HG02970 (cell line): ENCODE results near the gene NXPH1.

ENCODE experiments used
- ATAC-seq: cut with Tn5 transposase; IDR thresholded peaks from one replicate; pipeline ENCODE4 v1.9.1; 2021; ENCODE audit warnings: mild to moderate bottlenecking, moderate library complexity, moderate number of reproducible peaks; ENCODE audit not compliant: unreplicated experiment, low FRiP score

NXPH1 gene

GRCh38 chr7:8433477-8434289 is at the start of gene NXPH1:
TSS of gene NXPH1 (plus strand) at chr7:8433609.
- ATAC-seq = no peak

- ATAC-seq = no peak
Measured at GRCh38 chr7:8384901-8385300, 48.5 kb upstream of the NXPH1 start.

DNA sequence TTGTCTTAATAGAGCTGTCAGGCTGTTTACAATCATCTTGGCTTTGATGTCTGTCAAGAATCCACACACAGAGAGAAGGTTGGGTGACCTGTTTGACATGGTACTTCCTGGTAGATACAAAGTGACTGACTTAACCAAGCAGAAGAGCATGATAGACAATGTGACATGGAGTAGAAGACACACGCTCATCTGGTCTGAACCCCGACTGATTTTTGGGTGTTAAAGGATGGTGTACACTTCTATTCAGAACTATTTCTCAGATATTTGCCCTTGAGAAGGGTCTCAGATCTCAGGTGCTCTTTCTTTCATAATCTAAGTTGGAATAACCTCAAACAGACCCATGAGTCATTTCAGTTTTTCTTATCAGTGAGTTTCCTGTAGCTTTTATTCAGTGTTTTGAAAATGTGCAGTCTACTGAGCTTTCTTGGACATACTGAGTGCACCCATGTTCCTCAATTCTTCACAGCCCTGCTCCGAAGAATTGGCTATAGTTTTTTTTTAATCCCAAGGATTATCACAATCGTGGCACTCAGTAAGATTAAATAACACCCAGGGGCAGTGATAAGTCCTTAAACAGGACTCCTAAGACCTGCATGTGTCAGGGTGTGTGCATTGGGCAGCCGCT is 46.4 kb upstream of the NXPH1 start:
- peak; percentile 60 for ATAC-seq

GRCh38 chr7:8387551-8388256 is 45.7 kb upstream of the NXPH1 start:
- ATAC-seq = peak; percentile 38

- no peak for ATAC-seq
Measured at GRCh38 chr7:8388257-8388625, 45.2 kb upstream of the NXPH1 start.

- no peak for ATAC-seq
Measured at GRCh38 chr7:8389593-8390261, 43.7 kb upstream of the NXPH1 start.

GRCh38 chr7:8390262-8390626 is 43.2 kb upstream of the NXPH1 start:
- no peak for ATAC-seq

DNA sequence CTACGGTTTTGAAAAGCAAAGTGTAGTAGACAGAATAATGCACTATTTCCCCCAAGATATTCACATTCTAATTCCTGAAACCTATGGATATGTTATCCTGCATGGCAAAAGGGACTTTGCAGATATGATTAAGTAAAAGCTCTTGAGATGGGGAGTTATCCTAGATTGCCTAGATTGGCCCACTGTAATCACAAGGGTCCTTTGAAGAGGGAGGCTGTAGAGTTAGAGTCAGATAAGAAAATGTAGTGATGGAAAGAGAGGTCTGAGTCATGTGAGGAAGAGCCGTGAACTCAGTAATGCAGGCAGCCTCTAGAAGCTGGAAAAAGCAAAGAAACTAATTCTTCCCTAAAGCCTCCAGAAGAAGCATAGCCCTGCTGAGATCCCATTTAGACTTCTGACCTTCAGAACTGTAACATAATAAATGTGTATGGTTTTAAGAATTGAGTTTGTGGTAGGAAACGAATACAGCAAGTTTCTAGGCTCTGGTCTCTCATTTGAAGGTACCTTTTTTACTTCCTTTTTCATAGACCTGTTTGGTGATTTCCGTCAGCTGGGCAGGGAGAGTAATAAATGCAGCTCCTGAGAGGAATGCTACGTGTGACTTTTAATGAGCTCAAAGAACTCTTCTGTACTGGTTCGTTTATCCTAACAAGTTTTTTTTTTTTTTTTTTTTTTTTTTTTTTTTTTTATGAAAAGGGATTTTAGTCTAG is 41.9 kb upstream of the NXPH1 start:
- no peak for ATAC-seq

- no peak for ATAC-seq
Measured at GRCh38 chr7:8396294-8396693, 37.1 kb upstream of the NXPH1 start.

DNA sequence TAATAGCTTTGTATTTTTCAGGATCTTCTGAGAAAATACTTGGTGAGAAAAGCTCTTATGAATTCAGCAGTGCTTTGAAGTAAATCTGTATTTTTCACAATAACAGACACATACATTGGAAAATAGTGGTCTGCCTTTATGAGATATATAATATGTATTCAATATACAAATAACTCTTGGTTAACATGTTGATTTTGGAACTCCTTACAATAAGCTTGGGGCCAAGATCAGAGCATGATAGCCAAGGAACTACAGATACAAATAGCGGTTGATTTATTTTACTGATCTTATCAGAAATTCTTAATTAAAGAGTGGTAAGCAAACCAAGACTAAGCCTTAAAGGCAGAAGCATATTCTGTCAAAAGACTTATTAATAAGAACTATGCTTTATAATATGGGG is 24.5 kb upstream of the NXPH1 start:
- ATAC-seq = no peak

DNA sequence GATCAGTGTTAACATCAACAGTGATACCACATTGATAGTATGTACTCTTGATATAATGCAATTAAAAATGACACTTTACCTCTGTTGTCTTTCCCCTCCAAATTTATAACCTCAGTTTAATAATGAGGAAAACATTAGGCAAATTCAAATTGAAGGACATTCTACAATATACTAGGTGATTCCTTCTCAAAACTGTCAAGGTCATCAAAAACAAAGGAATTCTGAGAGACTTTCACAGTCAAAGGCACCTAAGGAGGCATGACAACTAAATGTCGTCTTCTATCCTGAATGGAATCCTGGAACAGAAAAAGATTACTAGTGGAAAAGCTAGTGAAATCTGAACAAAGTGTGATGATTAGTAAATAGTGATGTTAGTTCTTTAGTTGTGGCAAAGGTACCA is 22.3 kb upstream of the NXPH1 start:
- ATAC-seq = no peak

GRCh38 chr7:8413600-8413999 is 19.8 kb upstream of the NXPH1 start:
- no peak for ATAC-seq

- ATAC-seq = no peak
Measured at GRCh38 chr7:8418629-8419245, 14.7 kb upstream of the NXPH1 start.

DNA sequence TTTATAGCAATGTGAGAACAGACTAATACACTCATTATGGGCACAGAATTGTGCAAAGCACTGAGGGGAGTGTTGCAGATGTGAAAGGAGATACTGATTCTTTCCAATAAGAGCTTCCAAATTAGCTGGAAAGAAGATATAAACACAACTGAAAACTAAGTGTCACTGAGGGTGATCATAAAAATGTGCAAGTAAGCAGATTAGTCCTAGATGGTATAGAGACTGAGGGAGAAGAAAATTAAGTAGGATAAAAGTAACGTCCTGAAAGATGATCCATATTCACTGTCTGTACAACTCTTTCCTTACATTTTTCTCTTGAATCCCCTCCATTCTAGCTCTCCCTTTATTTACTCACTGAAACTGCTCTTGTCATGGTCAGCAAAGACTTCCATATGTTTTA is 11.2 kb upstream of the NXPH1 start:
- ATAC-seq = no peak

DNA sequence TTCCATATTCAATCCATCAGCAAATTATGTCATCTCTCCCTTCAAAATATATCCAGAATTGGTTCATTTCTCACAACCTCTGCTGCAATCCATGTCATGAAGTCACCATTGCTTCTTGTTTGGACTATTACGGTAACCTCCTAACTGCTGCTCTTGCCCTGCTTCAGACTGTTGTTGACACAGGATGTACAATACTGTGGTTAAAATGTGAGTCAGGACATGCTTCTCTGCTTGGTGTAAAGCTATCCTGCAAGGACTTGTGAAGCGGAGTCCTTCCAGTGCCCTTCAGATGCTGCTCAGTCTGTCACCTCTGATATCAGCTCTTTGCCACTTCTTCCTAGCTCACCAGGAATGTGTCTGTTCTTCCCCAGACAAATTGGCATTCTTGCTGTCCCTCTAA is 10.4 kb upstream of the NXPH1 start:
- no peak for ATAC-seq

- no peak for ATAC-seq
Measured at GRCh38 chr7:8425223-8425622, 8.2 kb upstream of the NXPH1 start.

- ATAC-seq = no peak
Measured at GRCh38 chr7:8430643-8431042, 2.8 kb upstream of the NXPH1 start.

GRCh38 chr7:8434290-8435002 is 1.0 kb downstream of the NXPH1 start:
- no peak for ATAC-seq

GRCh38 chr7:8435095-8435494 is 1.7 kb downstream of the NXPH1 start:
- no peak for ATAC-seq
